Osteoblast (primary cell): Measurements from ENCODE around the gene ROBO2. TPM values are rescaled to one million over a fixed set of nuclear protein-coding genes. Genes with fewer than 3 reads are reported as not detected.

Experiments used
- DNase-seq: peaks from one replicate; pipeline ENCODE4 v3.0.0; 2011; ENCODE audit warnings: low spot score, mixed read lengths; ENCODE audit not compliant: insufficient read length; ENCODE audit errors: missing footprints
- H2AFZ ChIP-seq: 2 replicates; pipeline ENCODE4 v1.6.0; 2011; ENCODE audit warnings: mild to moderate bottlenecking, low read length
- H3K27ac ChIP-seq: 2 replicates; pipeline ENCODE4 v1.5.1; 2011; ENCODE audit warnings: mild to moderate bottlenecking, low read depth, low read length, moderate library complexity
- H3K27me3 ChIP-seq: 2 replicates; pipeline ENCODE4 v1.6.0; 2012; ENCODE audit warnings: mild to moderate bottlenecking, control low read depth, inconsistent platforms, low read length, moderate library complexity; ENCODE audit not compliant: insufficient read depth
- H3K36me3 ChIP-seq: 2 replicates; pipeline ENCODE4 v1.5.1; 2011; ENCODE audit warnings: mild to moderate bottlenecking, low read length, control low read depth, moderate library complexity; ENCODE audit not compliant: insufficient read depth
- H3K4me1 ChIP-seq: 2 replicates; pipeline ENCODE4 v1.5.1; 2011; ENCODE audit warnings: mild to moderate bottlenecking, low read length, control low read depth, moderate library complexity; ENCODE audit not compliant: insufficient read depth
- H3K4me2 ChIP-seq: 2 replicates; pipeline ENCODE4 v1.6.0; 2011; ENCODE audit warnings: mild to moderate bottlenecking, low read length; ENCODE audit not compliant: insufficient read depth
- H3K4me3 ChIP-seq: fragments of 200-600 bp; sonication (generic); 3 replicates; pipeline ENCODE4 v1.5.1; 2012; ENCODE audit warnings: mild to moderate bottlenecking, low read length, inconsistent platforms; ENCODE audit not compliant: insufficient read depth
- H3K79me2 ChIP-seq: 2 replicates; pipeline ENCODE4 v1.6.0; 2012; ENCODE audit warnings: mild to moderate bottlenecking, low read length, control low read depth, inconsistent platforms; ENCODE audit not compliant: insufficient read depth
- H3K9me3 ChIP-seq: 2 replicates; pipeline ENCODE4 v1.5.1; 2011; ENCODE audit warnings: low read depth, low read length, control low read depth
- H4K20me1 ChIP-seq: 2 replicates; pipeline ENCODE4 v1.6.0; 2012; ENCODE audit warnings: mild to moderate bottlenecking, low read length, control low read depth; ENCODE audit not compliant: insufficient read depth
- CTCF ChIP-seq: IDR thresholded peaks from 2 replicates; pipeline ENCODE4 v1.5.1; 2011; ENCODE audit warnings: mild to moderate bottlenecking, low read depth, low read length, moderate library complexity; ENCODE audit errors: extremely low read depth
- total RNA-seq: library from RNA; depleted of rRNA; stranded (reverse); fragments of >200 nt; gene quantifications from 2 replicates; pipeline ENCODE4 v1.2.3, GENCODE V29; 2012

Gene ROBO2
- total RNA-seq, 1 donor: 0.36 TPM

- no peak for DNase-seq
- Histone ChIP-seq H3K79me2 (no peaks in the 10 kb centered on the region), H3K27ac (no peak overlapping the region), H2AFZ (no peak overlapping the region), H3K4me1 (no peaks in the 10 kb centered on the region), H3K9me3 (peaks cover 3% of the 10 kb centered on the region), H3K4me3 (no peak overlapping the region), H4K20me1 (no peaks in the 10 kb centered on the region), H3K36me3 (no peaks in the 10 kb centered on the region), H3K4me2 (no peak overlapping the region), H3K27me3 (no peaks in the 10 kb centered on the region)
- no peak for TF ChIP-seq CTCF
Measured at GRCh38 chr3:77072232-77072631, 32.3 kb downstream of the ROBO2 start.

GRCh38 chr3:77078279-77078678 lies 38.4 kb downstream of the ROBO2 start:
- H3K9me3 ChIP-seq: peaks cover 3% of the 10 kb centered on the region
- H3K4me1 ChIP-seq: no peaks in the 10 kb centered on the region
- no peak overlapping the region for H3K4me2 ChIP-seq
- no peaks in the 10 kb centered on the region for H3K27me3 ChIP-seq
- H2AFZ ChIP-seq: no peak overlapping the region
- H3K4me3 ChIP-seq: no peak overlapping the region
- no peaks in the 10 kb centered on the region for H3K79me2 ChIP-seq
- no peaks in the 10 kb centered on the region for H3K36me3 ChIP-seq
- no peak for DNase-seq
- no peaks in the 10 kb centered on the region for H4K20me1 ChIP-seq
- H3K27ac ChIP-seq: no peak overlapping the region
- TF ChIP-seq CTCF: no peak

- Histone ChIP-seq H3K27me3 (no peaks in the 10 kb centered on the region), H3K27ac (no peak overlapping the region)
- no peak for DNase-seq
Measured at GRCh38 chr3:77079988-77080610, 40.2 kb downstream of the ROBO2 start.

GRCh38 chr3:77081240-77081661 lies 41.4 kb downstream of the ROBO2 start:
- Histone ChIP-seq H3K4me1 (no peaks in the 10 kb centered on the region), H3K79me2 (no peaks in the 10 kb centered on the region), H3K4me2 (no peak overlapping the region), H4K20me1 (no peaks in the 10 kb centered on the region), H3K27me3 (no peaks in the 10 kb centered on the region), H3K4me3 (no peak overlapping the region), H3K27ac (no peak overlapping the region), H3K9me3 (no peaks in the 10 kb centered on the region), H3K36me3 (no peaks in the 10 kb centered on the region), H2AFZ (no peak overlapping the region)
- TF ChIP-seq CTCF: no peak
- no peak for DNase-seq

More at GRCh38 chr3:77079988-77080610, 40.2 kb downstream of the ROBO2 start:
- Histone ChIP-seq H3K4me1 (no peaks in the 10 kb centered on the region), H2AFZ (no peak overlapping the region), H3K4me2 (no peak overlapping the region), H4K20me1 (no peaks in the 10 kb centered on the region), H3K9me3 (peaks cover 2% of the 10 kb centered on the region), H3K4me3 (no peak overlapping the region), H3K36me3 (no peaks in the 10 kb centered on the region), H3K79me2 (no peaks in the 10 kb centered on the region)
- TF ChIP-seq CTCF: no peak
